ENCODE measurements around the gene SLCO3A1. TPM values are rescaled to one million over a fixed set of nuclear protein-coding genes. Genes with fewer than 3 reads are reported as not detected.

SLCO3A1 gene
- total RNA-seq, 1 experiment from 2014 or later: 23.4 TPM

- in situ Hi-C loops (cut with HindIII; ENCODE audit: low pct_unique_long_range_greater_than_20kb, low sequenced_read_pairs): no loop called here
- DNase-seq (ENCODE audit: low read depth): no peak
Measured at GRCh38 chr15:91968610-91969009, 115.1 kb downstream of the SLCO3A1 start.

GRCh38 chr15:91970142-91970541 lies 116.6 kb downstream of the SLCO3A1 start:
- no peak for DNase-seq (ENCODE audit: low read depth)
- in situ Hi-C loops (cut with HindIII; ENCODE audit: low pct_unique_long_range_greater_than_20kb, low sequenced_read_pairs): no loop called here

- in situ Hi-C loops (cut with HindIII; ENCODE audit: low pct_unique_long_range_greater_than_20kb, low sequenced_read_pairs): no loop called here
- no peak for DNase-seq (ENCODE audit: low read depth)
Measured at GRCh38 chr15:91973481-91973880, 120.0 kb downstream of the SLCO3A1 start.

- peak; percentile 15 for DNase-seq (ENCODE audit: low read depth)
- in situ Hi-C loops (cut with HindIII; ENCODE audit: low pct_unique_long_range_greater_than_20kb, low sequenced_read_pairs): no loop called here
Measured at GRCh38 chr15:91974321-91974720, 120.8 kb downstream of the SLCO3A1 start.

- DNase-seq (ENCODE audit: low read depth): no peak
- in situ Hi-C loops (cut with HindIII; ENCODE audit: low pct_unique_long_range_greater_than_20kb, low sequenced_read_pairs): no loop called here
Measured at GRCh38 chr15:91975241-91975978, 121.9 kb downstream of the SLCO3A1 start.

- in situ Hi-C loops (cut with HindIII; ENCODE audit: low pct_unique_long_range_greater_than_20kb, low sequenced_read_pairs): no loop called here
- DNase-seq (ENCODE audit: low read depth): no peak
Measured at GRCh38 chr15:91976966-91977365, 123.5 kb downstream of the SLCO3A1 start.

GRCh38 chr15:91980502-91981267 lies 127.2 kb downstream of the SLCO3A1 start:
- no peak for DNase-seq (ENCODE audit: low read depth)
- in situ Hi-C loops (cut with HindIII; ENCODE audit: low pct_unique_long_range_greater_than_20kb, low sequenced_read_pairs): no loop called here

- no peak for DNase-seq (ENCODE audit: low read depth)
- in situ Hi-C loops (cut with HindIII; ENCODE audit: low pct_unique_long_range_greater_than_20kb, low sequenced_read_pairs): no loop called here
Measured at GRCh38 chr15:91981821-91982800, 128.6 kb downstream of the SLCO3A1 start.

GRCh38 chr15:91983729-91984340 lies 130.3 kb downstream of the SLCO3A1 start:
- in situ Hi-C loops (cut with HindIII; ENCODE audit: low pct_unique_long_range_greater_than_20kb, low sequenced_read_pairs): no loop called here
- DNase-seq (ENCODE audit: low read depth): no peak

GRCh38 chr15:91985297-91985696 lies 131.8 kb downstream of the SLCO3A1 start:
- no peak for DNase-seq (ENCODE audit: low read depth)
- in situ Hi-C loops (cut with HindIII; ENCODE audit: low pct_unique_long_range_greater_than_20kb, low sequenced_read_pairs): no loop called here

GRCh38 chr15:91988071-91988470 lies 134.6 kb downstream of the SLCO3A1 start:
- no peak for DNase-seq (ENCODE audit: low read depth)
- in situ Hi-C loops (cut with HindIII; ENCODE audit: low pct_unique_long_range_greater_than_20kb, low sequenced_read_pairs): no loop called here

- in situ Hi-C loops (cut with HindIII; ENCODE audit: low pct_unique_long_range_greater_than_20kb, low sequenced_read_pairs): no loop called here
- DNase-seq (ENCODE audit: low read depth): no peak
Measured at GRCh38 chr15:91988655-91989054, 135.1 kb downstream of the SLCO3A1 start.

GRCh38 chr15:91989821-91990220 lies 136.3 kb downstream of the SLCO3A1 start:
- in situ Hi-C loops (cut with HindIII; ENCODE audit: low pct_unique_long_range_greater_than_20kb, low sequenced_read_pairs): no loop called here
- DNase-seq (ENCODE audit: low read depth): no peak

- in situ Hi-C loops (cut with HindIII; ENCODE audit: low pct_unique_long_range_greater_than_20kb, low sequenced_read_pairs): no loop called here
- no peak for DNase-seq (ENCODE audit: low read depth)
Measured at GRCh38 chr15:91992945-91993344, 139.4 kb downstream of the SLCO3A1 start.

- in situ Hi-C loops (cut with HindIII; ENCODE audit: low pct_unique_long_range_greater_than_20kb, low sequenced_read_pairs): no loop called here
Measured at GRCh38 chr15:91995146-91995545, 141.6 kb downstream of the SLCO3A1 start.

GRCh38 chr15:91997163-91997562 lies 143.7 kb downstream of the SLCO3A1 start:
- DNase-seq (ENCODE audit: low read depth): no peak
- in situ Hi-C loops (cut with HindIII; ENCODE audit: low pct_unique_long_range_greater_than_20kb, low sequenced_read_pairs): no loop called here

More at GRCh38 chr15:91995146-91995545, 141.6 kb downstream of the SLCO3A1 start:
- DNase-seq (ENCODE audit: low read depth): no peak

GRCh38 chr15:92000709-92001108 lies 147.2 kb downstream of the SLCO3A1 start:
- in situ Hi-C loops (cut with HindIII; ENCODE audit: low pct_unique_long_range_greater_than_20kb, low sequenced_read_pairs): no loop called here
- no peak for DNase-seq (ENCODE audit: low read depth)

- no peak for DNase-seq (ENCODE audit: low read depth)
- in situ Hi-C loops (cut with HindIII; ENCODE audit: low pct_unique_long_range_greater_than_20kb, low sequenced_read_pairs): no loop called here
Measured at GRCh38 chr15:92001307-92001706, 147.8 kb downstream of the SLCO3A1 start.
